ENCODE data around the gene ABCC5. TPM values are rescaled to one million over a fixed set of nuclear protein-coding genes. Genes with fewer than 3 reads are reported as not detected.

Gene ABCC5
- total and polyA plus RNA-seq, 9 donors = 15.8 to 28.7 (median 21.8) TPM

DNA sequence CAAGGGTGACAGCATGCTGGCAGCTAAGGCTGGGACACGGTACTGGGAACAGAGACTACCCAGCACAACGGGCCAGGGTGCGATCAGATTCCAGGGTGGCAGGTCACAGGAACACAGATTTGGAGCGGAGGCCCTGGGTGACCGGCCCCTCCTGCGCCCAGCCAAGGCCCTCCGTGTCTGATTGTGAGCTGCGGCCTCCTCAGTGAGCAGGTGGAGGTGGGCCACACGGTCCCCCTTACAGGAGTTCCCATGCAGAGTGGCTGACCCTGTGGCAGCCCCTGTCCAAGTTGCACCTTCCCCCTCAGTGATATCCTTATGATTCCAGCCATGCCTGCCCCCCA lies 104.1 kb downstream of the ABCC5 start:
- Histone ChIP-seq H3K4me3 (ENCODE audit: low read length) (no peak overlapping the region), H3K9me3 (replicated peaks; ENCODE audit: control insufficient read depth, low read depth, low read length) (no peaks in the 10 kb centered on the region), H3K36me3 (ENCODE audit: control insufficient read depth, insufficient read depth, low read length) (no peaks in the 10 kb centered on the region), H3K27ac (ENCODE audit: low read length) (no peak overlapping the region), H3K27me3 (ENCODE audit: control insufficient read depth, insufficient read depth, low read length) (no peaks in the 10 kb centered on the region), H3K4me1 (ENCODE audit: control insufficient read depth, insufficient read depth, low read length) (no peaks in the 10 kb centered on the region)
- 86% methylated on average over 6 of the region's 9 CpGs for WGBS (ENCODE audit: insufficient coverage)
- no peak for DNase-seq

DNA sequence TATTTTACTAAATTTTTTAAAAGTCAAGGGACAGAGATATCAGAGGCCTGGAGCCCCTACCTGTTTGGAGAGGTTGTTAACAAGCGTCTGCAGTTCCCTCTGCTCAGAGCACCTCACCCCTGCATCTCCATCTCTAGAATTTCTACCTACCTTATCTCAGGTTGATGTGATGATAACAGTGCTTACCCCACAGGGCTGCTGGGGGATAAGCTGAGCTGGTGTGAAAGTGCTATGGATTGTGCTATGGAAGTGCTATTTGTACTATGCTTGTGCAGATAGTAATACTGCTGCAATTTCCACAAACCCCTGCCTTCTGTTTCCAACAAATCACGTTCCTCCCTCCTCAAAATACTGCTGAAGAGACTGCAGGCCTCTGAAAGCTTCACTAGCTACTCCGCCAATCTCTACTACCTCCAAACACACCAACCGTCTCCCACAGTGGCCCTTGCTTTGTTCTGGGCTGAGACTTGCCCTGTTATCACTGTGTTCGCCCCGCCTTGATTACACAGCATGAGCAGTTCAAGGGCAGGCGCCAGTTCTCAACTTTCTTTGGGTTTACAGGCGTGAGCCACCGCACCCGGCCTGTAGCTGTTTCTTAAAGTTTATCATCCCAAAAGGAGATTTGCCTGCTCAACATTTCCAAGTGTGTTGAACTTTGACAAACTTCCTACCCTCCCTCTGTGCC lies 104.6 kb downstream of the ABCC5 start:
- DNase-seq = no peak
- 70% methylated on average over 9 of the region's 10 CpGs for WGBS (ENCODE audit: insufficient coverage)
- Histone ChIP-seq H3K27me3 (ENCODE audit: control insufficient read depth, insufficient read depth, low read length) (no peaks in the 10 kb centered on the region), H3K4me1 (ENCODE audit: control insufficient read depth, insufficient read depth, low read length) (no peaks in the 10 kb centered on the region), H3K9me3 (replicated peaks; ENCODE audit: control insufficient read depth, low read depth, low read length) (no peaks in the 10 kb centered on the region), H3K36me3 (ENCODE audit: control insufficient read depth, insufficient read depth, low read length) (no peaks in the 10 kb centered on the region), H3K4me3 (ENCODE audit: low read length) (no peak overlapping the region), H3K27ac (ENCODE audit: low read length) (no peak overlapping the region)

DNA sequence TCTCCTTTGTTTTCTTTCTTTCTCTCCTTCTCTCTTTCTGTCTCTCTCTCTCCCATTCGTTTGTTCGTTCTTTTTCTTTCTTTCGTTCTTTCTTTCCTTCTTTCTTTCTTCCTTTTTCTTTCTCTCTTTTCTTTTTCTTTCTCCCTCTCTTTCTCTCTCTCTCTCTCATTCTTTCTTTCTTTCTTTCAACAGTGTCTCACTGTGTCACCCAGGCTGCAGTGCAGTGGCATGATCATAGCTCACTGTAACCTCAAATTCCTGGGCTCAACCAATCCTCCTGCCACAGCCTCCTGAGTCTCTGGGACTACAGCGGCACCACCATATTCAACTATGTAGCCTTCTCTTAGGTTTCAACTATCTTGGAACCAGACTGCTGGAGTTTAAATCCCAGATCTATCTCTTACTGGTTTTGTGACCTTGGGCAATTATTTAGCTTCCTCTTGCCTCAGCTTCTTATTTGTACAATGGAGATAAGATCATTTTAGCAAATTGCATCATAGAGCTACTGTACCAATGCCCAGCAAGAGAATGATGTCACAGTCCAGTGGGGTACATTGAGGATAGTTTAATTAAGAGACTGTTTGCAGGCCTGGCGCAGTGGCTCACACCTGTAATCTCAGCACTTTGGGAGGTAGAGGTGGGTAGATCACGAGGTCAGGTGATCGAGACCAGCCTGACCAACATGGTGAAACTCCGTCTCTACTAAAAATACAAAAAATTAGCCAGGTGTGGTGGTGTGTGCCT lies 105.7 kb downstream of the ABCC5 start:
- Histone ChIP-seq H3K27me3 (ENCODE audit: control insufficient read depth, insufficient read depth, low read length) (no peaks in the 10 kb centered on the region), H3K4me3 (ENCODE audit: low read length) (no peak overlapping the region), H3K36me3 (ENCODE audit: control insufficient read depth, insufficient read depth, low read length) (no peaks in the 10 kb centered on the region), H3K4me1 (ENCODE audit: control insufficient read depth, insufficient read depth, low read length) (no peaks in the 10 kb centered on the region), H3K27ac (ENCODE audit: low read length) (no peak overlapping the region), H3K9me3 (replicated peaks; ENCODE audit: control insufficient read depth, low read depth, low read length) (no peaks in the 10 kb centered on the region)
- WGBS (ENCODE audit: insufficient coverage) = 94% methylated on average over 4 of the region's 8 CpGs
- no peak for DNase-seq

DNA sequence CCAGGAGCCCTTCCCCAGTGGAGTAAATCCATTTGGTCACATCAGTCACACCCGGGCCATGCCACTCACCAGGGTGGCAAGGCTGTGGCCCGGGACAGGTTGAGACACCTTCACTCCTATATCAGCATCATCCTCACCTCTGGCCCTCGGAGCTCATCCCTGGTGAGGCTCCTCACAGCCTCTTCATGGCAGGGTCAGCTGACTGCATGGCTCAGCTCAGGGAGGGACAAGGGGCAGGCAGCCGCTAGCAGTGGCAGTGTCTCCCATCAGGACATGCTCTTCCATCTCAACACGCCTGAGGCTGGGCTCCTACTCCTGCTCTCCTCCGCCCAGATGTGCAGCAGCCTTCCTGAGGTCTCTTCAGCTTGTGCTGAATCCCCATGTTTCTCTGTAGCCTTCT lies 106.6 kb downstream of the ABCC5 start:
- no peak for DNase-seq
- Histone ChIP-seq H3K4me1 (ENCODE audit: control insufficient read depth, insufficient read depth, low read length) (no peaks in the 10 kb centered on the region), H3K36me3 (ENCODE audit: control insufficient read depth, insufficient read depth, low read length) (no peaks in the 10 kb centered on the region), H3K4me3 (ENCODE audit: low read length) (no peak overlapping the region), H3K9me3 (replicated peaks; ENCODE audit: control insufficient read depth, low read depth, low read length) (no peaks in the 10 kb centered on the region), H3K27me3 (ENCODE audit: control insufficient read depth, insufficient read depth, low read length) (no peaks in the 10 kb centered on the region), H3K27ac (ENCODE audit: low read length) (no peak overlapping the region)
- 58% methylated on average over 6 of the region's 6 CpGs for WGBS (ENCODE audit: insufficient coverage)

DNA sequence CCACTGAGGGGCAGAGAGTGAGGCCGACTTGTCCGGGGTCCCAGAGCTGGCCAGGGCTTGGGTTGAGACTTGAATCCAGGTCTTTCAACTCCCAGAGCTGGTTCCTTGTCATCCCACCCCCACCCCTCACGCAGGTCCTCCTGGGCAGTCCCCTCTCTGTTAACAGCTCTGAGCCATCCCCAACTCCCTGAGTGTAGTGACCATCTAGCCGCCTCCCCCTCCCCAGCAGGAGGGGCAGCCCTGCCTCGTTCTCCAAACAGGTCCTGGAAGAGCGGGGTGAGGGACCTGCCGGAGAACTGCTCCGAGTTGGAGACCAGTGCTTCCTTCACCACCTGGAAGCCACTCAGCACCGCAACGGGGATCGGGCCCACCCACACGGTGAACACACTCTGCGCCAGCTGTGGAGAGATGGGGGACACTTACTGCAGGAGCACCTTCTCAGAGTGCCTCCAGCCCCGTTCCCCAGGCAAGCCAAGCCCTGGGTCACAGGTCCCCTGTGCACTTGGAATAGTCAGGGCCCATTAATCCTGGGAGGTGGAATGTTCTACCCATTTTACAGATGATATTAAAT lies 108.6 kb downstream of the ABCC5 start:
- WGBS (ENCODE audit: insufficient coverage) = 69% methylated on average over 4 of the region's 14 CpGs
- Histone ChIP-seq H3K27me3 (ENCODE audit: control insufficient read depth, insufficient read depth, low read length) (no peaks in the 10 kb centered on the region), H3K4me3 (ENCODE audit: low read length) (no peak overlapping the region), H3K27ac (ENCODE audit: low read length) (no peak overlapping the region), H3K9me3 (replicated peaks; ENCODE audit: control insufficient read depth, low read depth, low read length) (no peaks in the 10 kb centered on the region), H3K4me1 (ENCODE audit: control insufficient read depth, insufficient read depth, low read length) (no peaks in the 10 kb centered on the region), H3K36me3 (ENCODE audit: control insufficient read depth, insufficient read depth, low read length) (no peaks in the 10 kb centered on the region)
- DNase-seq = no peak

DNA sequence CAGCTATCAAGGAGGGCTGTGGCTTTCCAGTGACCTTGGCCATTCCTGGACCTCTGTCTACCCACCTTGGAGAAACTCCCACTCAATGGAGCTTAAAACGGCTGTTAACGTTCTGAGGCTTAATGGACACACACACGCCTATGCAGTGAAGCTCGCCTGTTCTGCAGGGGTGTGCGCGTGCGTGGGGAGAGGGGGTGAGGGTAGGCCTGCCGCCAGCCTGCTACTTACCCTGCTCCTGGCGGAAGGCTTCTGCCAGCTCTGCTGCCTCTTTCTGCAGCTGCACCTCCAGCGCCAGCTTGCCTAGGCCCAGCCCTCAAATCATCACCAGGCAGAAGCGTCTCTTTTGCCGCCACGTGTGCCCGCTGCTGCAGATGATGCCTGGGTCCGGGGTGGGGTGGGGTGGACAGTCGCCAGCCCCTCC lies 109.8 kb downstream of the ABCC5 start:
- H3K27ac ChIP-seq (ENCODE audit: low read length) = no peak overlapping the region
- no peaks in the 10 kb centered on the region for H3K4me1 ChIP-seq (ENCODE audit: control insufficient read depth, insufficient read depth, low read length)
- H3K27me3 ChIP-seq (ENCODE audit: control insufficient read depth, insufficient read depth, low read length) = no peaks in the 10 kb centered on the region
- H3K36me3 ChIP-seq (ENCODE audit: control insufficient read depth, insufficient read depth, low read length) = no peaks in the 10 kb centered on the region
- 68% methylated on average over 14 of the region's 16 CpGs for WGBS (ENCODE audit: insufficient coverage)
- H3K9me3 ChIP-seq (replicated peaks; ENCODE audit: control insufficient read depth, low read depth, low read length) = no peaks in the 10 kb centered on the region
- H3K4me3 ChIP-seq (ENCODE audit: low read length) = no peak overlapping the region
- no peak for DNase-seq

DNA sequence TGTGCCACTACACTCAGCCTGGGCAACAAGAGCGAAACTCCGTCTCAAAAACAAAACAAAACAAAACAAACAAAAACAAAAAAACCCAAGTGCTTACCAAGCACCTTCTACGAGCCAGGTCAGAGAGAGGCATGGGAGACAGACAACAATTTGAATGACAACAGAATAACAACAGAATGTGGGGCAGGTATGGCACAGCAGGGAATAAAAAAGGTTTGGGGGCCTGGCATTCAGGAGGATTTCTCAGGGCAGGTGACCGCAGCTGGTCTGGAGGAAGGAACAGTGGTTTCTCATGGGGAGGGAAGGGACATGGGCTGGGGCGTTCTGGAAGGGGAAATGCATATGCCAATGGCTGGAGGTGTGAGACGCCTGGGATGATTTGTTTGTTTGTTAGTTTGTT lies 110.5 kb downstream of the ABCC5 start:
- H3K36me3 ChIP-seq (ENCODE audit: control insufficient read depth, insufficient read depth, low read length) = no peaks in the 10 kb centered on the region
- H3K4me3 ChIP-seq (ENCODE audit: low read length) = no peak overlapping the region
- WGBS (ENCODE audit: insufficient coverage) = 53% methylated on average over 2 of the region's 6 CpGs
- no peak for DNase-seq
- H3K27ac ChIP-seq (ENCODE audit: low read length) = no peak overlapping the region
- H3K9me3 ChIP-seq (replicated peaks; ENCODE audit: control insufficient read depth, low read depth, low read length) = no peaks in the 10 kb centered on the region
- no peaks in the 10 kb centered on the region for H3K4me1 ChIP-seq (ENCODE audit: control insufficient read depth, insufficient read depth, low read length)
- H3K27me3 ChIP-seq (ENCODE audit: control insufficient read depth, insufficient read depth, low read length) = no peaks in the 10 kb centered on the region

DNA sequence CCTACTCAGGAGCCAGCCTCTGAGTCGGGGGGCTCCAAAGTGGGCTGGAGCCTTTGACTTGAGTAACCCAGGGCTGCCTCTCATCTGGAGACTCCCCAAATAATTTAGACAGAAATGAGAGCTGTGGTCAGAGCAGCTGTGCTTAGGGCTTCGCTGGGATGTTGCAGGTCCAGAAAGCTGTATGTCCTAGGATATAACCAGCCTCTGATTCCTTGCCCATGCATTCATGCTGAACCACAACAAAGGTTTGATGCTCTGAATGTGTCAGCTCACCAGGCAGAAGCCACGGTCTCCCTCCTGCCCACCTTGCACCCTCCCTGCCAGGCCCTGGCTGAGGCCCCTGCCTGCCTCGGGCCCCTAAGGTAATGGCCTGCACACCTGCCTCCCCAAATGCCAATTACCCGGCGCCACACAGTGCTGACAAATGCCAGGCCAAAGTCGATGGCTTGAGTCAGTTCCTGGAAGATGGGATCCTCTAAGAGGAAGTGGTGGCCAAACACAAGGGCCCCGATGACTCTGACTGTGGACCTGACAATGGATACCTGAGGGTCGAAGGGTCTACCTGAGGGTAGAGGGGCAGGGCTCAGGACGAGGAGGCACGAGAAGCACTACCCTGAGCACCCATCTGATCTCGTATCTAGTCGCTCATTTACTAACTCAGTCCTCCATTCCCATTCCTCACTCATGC lies 111.3 kb downstream of the ABCC5 start:
- Histone ChIP-seq H3K4me1 (ENCODE audit: control insufficient read depth, insufficient read depth, low read length) (no peaks in the 10 kb centered on the region), H3K27me3 (ENCODE audit: control insufficient read depth, insufficient read depth, low read length) (no peaks in the 10 kb centered on the region), H3K27ac (ENCODE audit: low read length) (no peak overlapping the region), H3K4me3 (ENCODE audit: low read length) (no peak overlapping the region), H3K36me3 (ENCODE audit: control insufficient read depth, insufficient read depth, low read length) (no peaks in the 10 kb centered on the region), H3K9me3 (replicated peaks; ENCODE audit: control insufficient read depth, low read depth, low read length) (no peaks in the 10 kb centered on the region)
- 79% methylated on average over 10 of the region's 13 CpGs for WGBS (ENCODE audit: insufficient coverage)
- no peak for DNase-seq

DNA sequence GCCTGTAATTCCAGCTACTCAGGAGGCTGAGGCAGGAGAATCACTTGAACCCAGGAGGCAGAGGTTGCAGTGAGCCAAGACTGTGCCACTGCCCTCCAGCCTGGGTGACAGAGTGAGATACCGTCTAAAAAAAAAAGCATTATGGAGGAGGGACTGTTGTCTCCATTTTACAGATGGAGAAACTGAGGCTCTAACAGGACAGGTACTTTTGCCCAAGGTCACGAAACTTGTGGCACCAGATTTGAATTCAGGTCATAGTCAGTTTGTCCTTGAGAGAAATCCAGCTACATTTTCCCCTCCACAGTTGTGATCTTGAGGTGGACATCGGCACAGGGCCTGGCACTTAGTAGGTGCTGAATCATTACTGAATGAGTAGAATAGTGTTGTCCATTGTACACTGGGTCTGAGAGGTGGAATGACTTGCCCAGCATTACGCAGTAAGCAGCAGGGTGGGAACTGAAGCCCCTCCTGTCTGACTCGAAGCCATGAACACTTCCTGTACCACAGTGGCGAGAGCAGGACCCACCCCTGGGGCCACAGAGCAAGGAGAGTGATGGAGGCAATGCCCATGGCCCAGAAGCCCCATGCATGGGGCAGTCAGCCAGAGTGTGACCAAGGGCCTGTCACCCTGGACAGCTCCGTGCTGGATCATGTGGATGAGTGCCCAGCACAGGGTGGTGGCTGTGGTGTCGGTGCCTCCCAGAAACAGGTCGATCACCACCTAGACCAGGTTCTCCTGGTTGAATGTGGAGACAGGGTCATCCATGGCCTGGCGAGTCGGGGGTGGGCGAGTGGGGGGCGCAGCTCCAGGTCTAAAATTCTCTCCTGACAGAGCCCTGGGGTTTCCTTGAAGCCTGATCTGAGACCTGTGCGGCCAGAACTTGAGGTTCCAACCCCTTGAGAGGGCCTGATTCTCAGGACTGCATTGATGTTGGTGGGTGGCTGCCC lies 112.6 kb downstream of the ABCC5 start:
- Histone ChIP-seq H3K27me3 (ENCODE audit: control insufficient read depth, insufficient read depth, low read length) (no peaks in the 10 kb centered on the region), H3K9me3 (replicated peaks; ENCODE audit: control insufficient read depth, low read depth, low read length) (no peaks in the 10 kb centered on the region), H3K27ac (ENCODE audit: low read length) (no peak overlapping the region), H3K36me3 (ENCODE audit: control insufficient read depth, insufficient read depth, low read length) (no peaks in the 10 kb centered on the region), H3K4me3 (ENCODE audit: low read length) (no peak overlapping the region), H3K4me1 (ENCODE audit: control insufficient read depth, insufficient read depth, low read length) (no peaks in the 10 kb centered on the region)
- 71% methylated on average over 11 of the region's 14 CpGs for WGBS (ENCODE audit: insufficient coverage)
- DNase-seq = no peak
